Endodermal cell (in vitro differentiated cells): Measurements from ENCODE around the gene C10orf53. TPM values are rescaled to one million over a fixed set of nuclear protein-coding genes. Genes with fewer than 3 reads are reported as not detected.
A peak's percentile ranks its signal among the peaks of the same experiment; 100 is the strongest.

Experiments used
- DNase-seq: peaks from one replicate; pipeline ENCODE4 v3.0.0-alpha.2; 2017
- H3K27ac ChIP-seq: 2 replicates; pipeline ENCODE4 v1.5.1; 2013; ENCODE audit warnings: mild to moderate bottlenecking, low read depth, low read length, moderate library complexity
- H3K27me3 ChIP-seq: 2 replicates; pipeline ENCODE4 v1.6.1; 2013; ENCODE audit warnings: mild to moderate bottlenecking, low read length, moderate library complexity; ENCODE audit not compliant: insufficient read depth, control insufficient read depth, poor library complexity, severe bottlenecking
- H3K36me3 ChIP-seq: 2 replicates; pipeline ENCODE4 v1.7.0; 2013; ENCODE audit warnings: mild to moderate bottlenecking, low read length, moderate library complexity; ENCODE audit not compliant: control insufficient read depth, insufficient read depth
- H3K4me1 ChIP-seq: one replicate; pipeline ENCODE4 v1.7.0; 2013; ENCODE audit warnings: low read length; ENCODE audit not compliant: control insufficient read depth, insufficient read depth
- H3K4me3 ChIP-seq: 2 replicates; pipeline ENCODE4 v1.5.1; 2013; ENCODE audit warnings: mild to moderate bottlenecking, low read length, moderate library complexity
- H3K9ac ChIP-seq: 2 replicates; pipeline ENCODE4 v1.6.1; 2013; ENCODE audit warnings: mild to moderate bottlenecking, low read length, moderate library complexity; ENCODE audit not compliant: poor library complexity, severe bottlenecking; ENCODE audit errors: extremely low read depth
- H3K9me3 ChIP-seq: 2 replicates; pipeline ENCODE4 v1.6.1; 2013; ENCODE audit warnings: mild to moderate bottlenecking, low read length, moderate library complexity; ENCODE audit not compliant: control insufficient read depth
- H3K27ac Mint-ChIP-seq: 2 replicates; pipeline ENCODE4 v1.8.0; 2020; ENCODE audit warnings: mixed read lengths
- H3K27me3 Mint-ChIP-seq: 2 replicates; pipeline ENCODE4 v1.8.0; 2021; ENCODE audit warnings: mild to moderate bottlenecking, mixed read lengths; ENCODE audit not compliant: insufficient read depth
- H3K36me3 Mint-ChIP-seq: 2 replicates; pipeline ENCODE4 v1.8.0; 2020; ENCODE audit warnings: low read depth, mixed read lengths
- H3K4me1 Mint-ChIP-seq: 2 replicates; pipeline ENCODE4 v1.8.0; 2020; ENCODE audit warnings: mixed read lengths
- H3K4me3 Mint-ChIP-seq: 2 replicates; pipeline ENCODE4 v1.8.0; 2020; ENCODE audit warnings: mild to moderate bottlenecking, moderate library complexity, mixed read lengths
- H3K9me3 Mint-ChIP-seq: 2 replicates; pipeline ENCODE4 v1.8.0; 2020; ENCODE audit warnings: mild to moderate bottlenecking, mixed read lengths
- WGBS, 2 experiments: methylation state at CpG; one replicate each; pipeline versions ENCODE4 v1.1.5 to v1.1.7; 2013; ENCODE audit warnings: missing lambda C conversion rate in 2 of 2, mixed read lengths in 1 of 2; ENCODE audit not compliant: insufficient coverage in 1 of 2, insufficient read length in 1 of 2; 5-methylcytosine and 5-hydroxymethylcytosine counted together
- total RNA-seq, 2 donors: library from RNA; stranded (reverse); fragmentation: NEBNext Ultra II Directional in 1 of 2; extraction: Animal tissue kit (Norgen Biotek cat#: 25700) in 1 of 2; gene quantifications; 2 replicates in 1 of 2; 3 replicates in 1 of 2; pipeline ENCODE4 v1.2.1, GENCODE V29; 2021
- TF ChIP-seq, protein P1 (sequence below): fragments of 200-600 bp; sonication (generic); conservative IDR thresholded peaks from 2 replicates; pipeline ENCODE4 v1.5.0; 2021; ENCODE audit warnings: antibody characterized with exemption, mild to moderate bottlenecking

C10orf53 gene
- total RNA-seq, 2 donors from 2014 or later, result not detected

DNA sequence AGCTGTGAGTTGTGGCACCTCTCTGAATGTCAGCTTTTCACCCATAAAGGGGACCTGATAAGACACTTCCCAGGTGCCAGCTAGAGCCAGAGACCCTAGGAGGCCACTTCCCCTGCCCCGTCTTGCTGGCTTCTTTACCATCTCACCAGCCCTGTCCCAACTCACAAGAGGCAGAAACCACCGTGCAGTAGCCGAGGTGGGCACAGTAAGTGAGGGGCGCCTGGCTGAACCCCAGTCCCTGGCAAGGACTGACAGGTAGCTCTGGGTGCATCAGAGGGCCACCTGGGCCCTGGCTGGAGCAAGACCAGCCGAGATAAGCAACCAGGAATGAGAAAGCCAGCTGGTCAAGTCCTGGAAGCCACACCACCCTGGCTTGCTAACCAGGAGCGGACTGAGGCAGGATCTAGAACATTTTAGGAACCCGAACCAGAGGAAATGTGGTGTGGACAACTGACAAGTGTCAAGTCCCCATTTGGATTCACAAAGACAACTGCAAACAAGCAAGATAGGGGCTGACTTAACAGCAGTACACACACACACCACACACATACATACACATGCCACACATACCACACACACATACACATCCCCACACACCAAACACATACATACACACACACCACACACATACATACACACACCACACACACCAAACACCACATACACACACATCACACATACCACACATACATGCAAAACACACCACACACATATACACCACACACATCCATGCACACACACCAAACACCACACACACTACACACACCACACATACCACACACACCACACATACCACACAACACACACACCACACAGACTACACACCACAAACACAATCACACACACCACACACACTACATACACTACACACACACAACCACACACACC is 61.9 kb downstream of the C10orf53 start:
- no peak overlapping the region for H3K4me3 ChIP-seq
- Mint-ChIP-seq H3K4me1 (no peaks in the 10 kb centered on the region), H3K4me3 (no peak overlapping the region), H3K36me3 (peaks cover 7% of the 10 kb centered on the region), H3K27ac (no peak overlapping the region), H3K27me3 (no peaks in the 10 kb centered on the region), H3K9me3 (no peaks in the 10 kb centered on the region)
- H3K36me3 ChIP-seq, result no peaks in the 10 kb centered on the region
- 95 to 98% methylated on average over 4 to 7 of the region's 7 CpGs for WGBS, 2 experiments
- H3K9me3 ChIP-seq, result no peaks in the 10 kb centered on the region
- no peak overlapping the region for H3K9ac ChIP-seq
- no peaks in the 10 kb centered on the region for H3K27me3 ChIP-seq
- H3K4me1 ChIP-seq, result no peaks in the 10 kb centered on the region
- TF ChIP-seq, protein P1, sequence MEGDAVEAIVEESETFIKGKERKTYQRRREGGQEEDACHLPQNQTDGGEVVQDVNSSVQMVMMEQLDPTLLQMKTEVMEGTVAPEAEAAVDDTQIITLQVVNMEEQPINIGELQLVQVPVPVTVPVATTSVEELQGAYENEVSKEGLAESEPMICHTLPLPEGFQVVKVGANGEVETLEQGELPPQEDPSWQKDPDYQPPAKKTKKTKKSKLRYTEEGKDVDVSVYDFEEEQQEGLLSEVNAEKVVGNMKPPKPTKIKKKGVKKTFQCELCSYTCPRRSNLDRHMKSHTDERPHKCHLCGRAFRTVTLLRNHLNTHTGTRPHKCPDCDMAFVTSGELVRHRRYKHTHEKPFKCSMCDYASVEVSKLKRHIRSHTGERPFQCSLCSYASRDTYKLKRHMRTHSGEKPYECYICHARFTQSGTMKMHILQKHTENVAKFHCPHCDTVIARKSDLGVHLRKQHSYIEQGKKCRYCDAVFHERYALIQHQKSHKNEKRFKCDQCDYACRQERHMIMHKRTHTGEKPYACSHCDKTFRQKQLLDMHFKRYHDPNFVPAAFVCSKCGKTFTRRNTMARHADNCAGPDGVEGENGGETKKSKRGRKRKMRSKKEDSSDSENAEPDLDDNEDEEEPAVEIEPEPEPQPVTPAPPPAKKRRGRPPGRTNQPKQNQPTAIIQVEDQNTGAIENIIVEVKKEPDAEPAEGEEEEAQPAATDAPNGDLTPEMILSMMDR, result no peak
- no peak overlapping the region for H3K27ac ChIP-seq
- DNase-seq, result peak; percentile 44

DNA sequence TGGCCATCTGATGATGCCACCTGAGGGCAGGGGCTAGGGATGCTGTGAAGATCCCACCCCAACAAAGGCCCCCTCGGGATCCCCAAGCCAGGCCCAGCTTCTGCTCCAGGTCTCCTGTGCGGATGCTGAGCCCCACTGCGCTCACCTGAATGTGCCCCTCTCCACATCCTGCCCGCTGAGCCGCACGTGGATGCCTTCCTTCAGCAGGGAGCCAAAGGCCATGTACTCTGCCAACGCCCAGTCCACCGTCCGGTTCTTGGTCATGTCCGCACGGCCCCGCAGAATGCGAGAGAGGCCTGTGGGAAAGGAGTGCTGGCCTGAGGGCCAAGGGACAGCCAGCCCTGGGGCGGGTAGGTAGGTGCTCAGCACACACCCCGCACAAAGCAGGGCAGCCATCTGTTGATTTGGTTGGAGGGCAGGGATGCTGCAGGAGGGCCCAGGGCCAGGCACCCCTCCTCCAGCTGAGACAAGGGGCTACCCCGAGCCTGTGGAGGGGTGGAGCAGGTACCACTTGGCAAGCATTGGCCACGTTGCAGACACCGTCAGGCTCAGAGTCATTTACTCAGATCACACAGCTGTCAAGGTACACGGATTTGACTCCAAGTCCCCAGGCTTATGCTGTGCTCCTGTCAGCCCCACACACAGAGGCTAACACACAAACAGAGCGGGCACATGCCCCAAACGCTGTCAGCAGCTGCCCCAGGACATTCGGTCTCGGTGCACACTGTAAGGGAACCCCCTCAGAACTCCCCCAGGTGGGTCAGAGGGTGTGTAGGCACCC is 63.4 kb downstream of the C10orf53 start:
- TF ChIP-seq, protein P1, result no peak
- H3K4me3 ChIP-seq, result no peak overlapping the region
- no peaks in the 10 kb centered on the region for H3K36me3 ChIP-seq
- H3K9me3 ChIP-seq, result no peaks in the 10 kb centered on the region
- no peaks in the 10 kb centered on the region for H3K4me1 Mint-ChIP-seq
- H3K36me3 Mint-ChIP-seq, result peaks cover 9% of the 10 kb centered on the region
- H3K27me3 ChIP-seq, result no peaks in the 10 kb centered on the region
- H3K4me3 Mint-ChIP-seq, result no peak overlapping the region
- H3K27ac ChIP-seq, result no peak overlapping the region
- H3K27me3 Mint-ChIP-seq, result no peaks in the 10 kb centered on the region
- DNase-seq, result no peak
- H3K9me3 Mint-ChIP-seq, result no peaks in the 10 kb centered on the region
- H3K9ac ChIP-seq, result no peak overlapping the region
- no peak overlapping the region for H3K27ac Mint-ChIP-seq
- 91 to 94% methylated on average over 19 to 23 of the region's 23 CpGs for WGBS, 2 experiments
- no peaks in the 10 kb centered on the region for H3K4me1 ChIP-seq

DNA sequence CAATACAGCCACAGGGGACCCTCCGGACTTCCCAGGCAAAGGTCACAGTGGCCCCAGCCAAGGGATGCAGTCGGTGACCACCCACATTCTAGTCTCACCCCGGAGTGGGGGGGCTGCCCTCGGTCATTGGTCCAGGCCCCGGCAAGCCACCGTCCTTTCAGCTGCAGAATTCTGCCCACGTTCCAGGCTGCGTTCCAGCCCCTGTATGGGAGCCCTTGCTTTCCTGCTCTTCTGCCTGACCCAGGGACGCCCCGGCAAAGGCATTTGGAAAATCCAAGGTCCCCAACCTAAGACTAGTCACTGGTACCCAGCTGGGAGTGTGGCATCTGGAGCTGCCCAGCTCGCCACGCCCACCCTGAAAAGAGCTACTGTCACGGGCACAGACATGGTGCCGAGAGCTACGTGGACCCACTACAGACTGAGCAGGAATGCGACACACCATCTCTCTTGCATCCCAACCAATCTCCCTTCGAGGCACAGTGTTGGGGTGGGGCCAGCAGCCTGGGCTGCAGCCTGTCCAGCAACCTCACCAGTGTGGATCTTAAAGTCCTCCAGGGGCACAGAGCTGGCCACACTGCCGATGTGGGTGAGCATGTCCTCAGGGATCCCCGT is 64.1 kb downstream of the C10orf53 start:
- Histone ChIP-seq H3K36me3 (no peaks in the 10 kb centered on the region), H3K9ac (no peak overlapping the region), H3K27ac (no peak overlapping the region), H3K4me1 (no peaks in the 10 kb centered on the region), H3K9me3 (no peaks in the 10 kb centered on the region), H3K27me3 (no peaks in the 10 kb centered on the region), H3K4me3 (no peak overlapping the region)
- Mint-ChIP-seq H3K4me1 (no peaks in the 10 kb centered on the region), H3K9me3 (no peaks in the 10 kb centered on the region), H3K27me3 (no peaks in the 10 kb centered on the region), H3K36me3 (peaks cover 9% of the 10 kb centered on the region), H3K4me3 (no peak overlapping the region), H3K27ac (no peak overlapping the region)
- WGBS, 2 experiments, result 93% methylated on average over 12 to 19 of the region's 19 CpGs
- DNase-seq, result no peak
- TF ChIP-seq, protein P1, result no peak
